ENCODE measurements around the gene CFAP99. TPM values are rescaled to one million over a fixed set of nuclear protein-coding genes. Genes with fewer than 3 reads are reported as not detected.

Gene CFAP99
- polyA plus RNA-seq, 1 donor, result 0.09 TPM

- Histone ChIP-seq H3K9me3 (ENCODE audit: control insufficient read depth, low read depth, low read length) (no peaks in the 10 kb centered on the region), H3K4me1 (ENCODE audit: control insufficient read depth, insufficient read depth, low read length) (no peaks in the 10 kb centered on the region), H3K4me3 (ENCODE audit: low read length) (no peak overlapping the region), H3K36me3 (ENCODE audit: control insufficient read depth, insufficient read depth, low read length) (peaks cover 74% of the 10 kb centered on the region), H3K27ac (ENCODE audit: low read length) (no peak overlapping the region), H3K27me3 (ENCODE audit: control insufficient read depth, insufficient read depth, low read length) (no peaks in the 10 kb centered on the region)
- DNase-seq, result no peak
- no CpG with 5 or more reads among the region's 13 CpGs for WGBS (ENCODE audit: insufficient coverage, low lambda C conversion rate)
Measured at GRCh38 chr4:2510351-2511259, 91.8 kb downstream of the CFAP99 start.

- H3K36me3 ChIP-seq (ENCODE audit: control insufficient read depth, insufficient read depth, low read length), result peaks cover 75% of the 10 kb centered on the region
- no peak overlapping the region for H3K27ac ChIP-seq (ENCODE audit: low read length)
- DNase-seq, result no peak
- no peak overlapping the region for H3K4me3 ChIP-seq (ENCODE audit: low read length)
- WGBS (ENCODE audit: insufficient coverage, low lambda C conversion rate), result 61% methylated on average over 3 of the region's 9 CpGs
- H3K4me1 ChIP-seq (ENCODE audit: control insufficient read depth, insufficient read depth, low read length), result no peaks in the 10 kb centered on the region
- H3K9me3 ChIP-seq (ENCODE audit: control insufficient read depth, low read depth, low read length), result no peaks in the 10 kb centered on the region
- H3K27me3 ChIP-seq (ENCODE audit: control insufficient read depth, insufficient read depth, low read length), result no peaks in the 10 kb centered on the region
Measured at GRCh38 chr4:2511645-2512131, 92.9 kb downstream of the CFAP99 start.

Other genes with a start within 250 kb of the CFAP99 start
- gene HAUS3, start 176.8 kb upstream of the CFAP99 start, polyA plus RNA-seq, result 16.0 TPM
- 2.3 TPM for gene POLN, start 176.8 kb upstream of the CFAP99 start, polyA plus RNA-seq
- 52.4 TPM for gene MXD4, start 156.8 kb upstream of the CFAP99 start, polyA plus RNA-seq
- 7.4 TPM for gene ZFYVE28, start 310 bp upstream of the CFAP99 start, polyA plus RNA-seq
- gene RNF4, start 50.2 kb downstream of the CFAP99 start, polyA plus RNA-seq, result 37.9 TPM
- 20.4 TPM for gene FAM193A, start 117.7 kb downstream of the CFAP99 start, polyA plus RNA-seq